Measurements from ENCODE around the gene DCAF15. TPM values are rescaled to one million over a fixed set of nuclear protein-coding genes. Genes with fewer than 3 reads are reported as not detected.

The DCAF15 gene
- total and polyA plus RNA-seq, 2 experiments from 2014 or later: 39.5 to 81.3 TPM

GRCh38 chr19:13906521-13906904 lies 45.8 kb upstream of the DCAF15 start:
- H3K27ac Mint-ChIP-seq: no peak overlapping the region
- peak overlapping the region; percentile 83 for H3K4me3 Mint-ChIP-seq

More at GRCh38 chr19:13906521-13906904, 45.8 kb upstream of the DCAF15 start:
- H3K36me3 Mint-ChIP-seq (ENCODE audit: low read depth): peaks cover 13% of the 10 kb centered on the region
- H3K9me3 Mint-ChIP-seq: peaks cover 4% of the 10 kb centered on the region; the same call in 2 of the 3 replicates
- H3K4me1 Mint-ChIP-seq: peaks cover 5% of the 10 kb centered on the region; the same call in 2 of the 3 replicates
- H3K27me3 Mint-ChIP-seq (ENCODE audit: insufficient read depth, low read depth, poor library complexity): peaks cover 25% of the 10 kb centered on the region
- Histone ChIP-seq H3K4me3 (peak overlapping the region; percentile 89), H3F3A (replicated peaks; ENCODE audit: low read depth) (no peaks in the 10 kb centered on the region), H3K36me3 (ENCODE audit: insufficient read depth) (no peaks in the 10 kb centered on the region), H2AFZ (peak overlapping the region; percentile 63; the same call in 1 of the 2 replicates), H4K20me1 (replicated peaks; ENCODE audit: insufficient read depth) (no peaks in the 10 kb centered on the region), H3K27ac (ENCODE audit: low read depth) (no peak overlapping the region), H3K4me1 (ENCODE audit: insufficient read depth) (0 out of 2 replicates have a peak, but pooled peaks cover 5% of the 10 kb centered on the region), H3K9me2 (ENCODE audit: insufficient read depth) (no peaks in the 10 kb centered on the region), H3K27me3 (ENCODE audit: insufficient read depth) (peaks cover 10% of the 10 kb centered on the region; the same call in 1 of the 2 replicates), H3K4me2 (peak overlapping the region; percentile 88), H3K79me2 (replicated peaks; ENCODE audit: insufficient read depth) (peaks cover 4% of the 10 kb centered on the region; the same call in 1 of the 2 replicates)
- TF ChIP-seq POLR2AphosphoS5 (IDR thresholded peaks at IDR 0.05; ENCODE audit: low read depth) (no peak), ETS1 (IDR thresholded peaks at IDR 0.05) (no peak), EZH2 (IDR thresholded peaks at IDR 0.05; ENCODE audit: low read depth, unreplicated experiment) (no peak), EZH2phosphoT487 (IDR thresholded peaks at IDR 0.05; ENCODE audit: unreplicated experiment) (no peak), STAT1 (IDR thresholded peaks at IDR 0.05; ENCODE audit: unreplicated experiment) (no peak), NANOG (IDR thresholded peaks at IDR 0.05; ENCODE audit: borderline replicate concordance) (no peak), ZNF331 (CRISPR knock-in tag; IDR thresholded peaks at IDR 0.05; ENCODE audit: low read depth) (no peak), CREB1 (CRISPR knock-in tag; IDR thresholded peaks at IDR 0.05; ENCODE audit: low read depth) (no peak), ZNF462 (CRISPR knock-in tag; IDR thresholded peaks at IDR 0.05) (no peak), CTCF (conservative IDR thresholded peaks at IDR 0.05; ENCODE audit: low read depth in 2 of 2) (no peak), ZNF114 (CRISPR knock-in tag; IDR thresholded peaks at IDR 0.05) (no peak), REST (IDR thresholded peaks at IDR 0.05; ENCODE audit: unreplicated experiment) (no peak), JUNB (IDR thresholded peaks at IDR 0.05; ENCODE audit: unreplicated experiment) (no peak)
- DNase-seq (ENCODE audit: low spot score) (peak; percentile 43), ATAC-seq (peak; percentile 64)

All from GM23338 (cell line).